Astrocyte of the cerebellum (primary cell): ENCODE measurements around the gene OR52D1.

Experiments used
- DNase-seq: peaks from one replicate; pipeline ENCODE4 v3.0.0-alpha.2; 2011; ENCODE audit warnings: low read depth
- H3K4me3 ChIP-seq: 2 replicates; pipeline ENCODE4 v1.5.1; 2011; ENCODE audit warnings: mild to moderate bottlenecking, low read depth, low read length, moderate library complexity
- in situ Hi-C: cut with HindIII; loops from 2 replicates; pipeline ENCODE4 v1.10.0; 2017; ENCODE audit warnings: low sequenced_read_pairs
- TF ChIP-seq, protein P1 (sequence below): IDR thresholded peaks from 2 replicates; pipeline ENCODE4 v1.5.1; 2012; ENCODE audit warnings: low read length, low read depth, moderate library complexity, mild to moderate bottlenecking; ENCODE audit errors: missing control alignments

OR52D1 gene

DNA sequence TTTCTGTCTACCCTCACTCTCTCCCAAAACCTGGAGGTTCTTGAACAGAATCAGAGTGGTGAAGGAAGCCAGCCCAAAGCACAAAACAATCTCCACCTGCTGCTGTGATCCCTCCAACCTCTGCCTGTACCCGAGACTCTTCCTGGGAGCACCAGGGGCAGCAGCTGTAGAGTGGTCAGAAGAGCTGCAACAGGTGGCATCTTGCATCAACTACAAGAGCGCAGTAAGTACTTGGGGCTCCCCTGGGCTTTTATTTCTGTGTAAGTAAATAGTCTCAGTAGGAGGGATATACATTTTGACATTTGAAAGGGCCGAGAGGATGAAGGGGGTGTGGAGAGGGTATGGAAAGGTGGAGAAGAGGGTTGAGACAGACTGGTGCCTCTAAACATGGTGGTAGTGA, 36.3 kb downstream of the OR52D1 start:
- no peak for DNase-seq
- no peak overlapping the region for H3K4me3 ChIP-seq
- TF ChIP-seq, protein P1, sequence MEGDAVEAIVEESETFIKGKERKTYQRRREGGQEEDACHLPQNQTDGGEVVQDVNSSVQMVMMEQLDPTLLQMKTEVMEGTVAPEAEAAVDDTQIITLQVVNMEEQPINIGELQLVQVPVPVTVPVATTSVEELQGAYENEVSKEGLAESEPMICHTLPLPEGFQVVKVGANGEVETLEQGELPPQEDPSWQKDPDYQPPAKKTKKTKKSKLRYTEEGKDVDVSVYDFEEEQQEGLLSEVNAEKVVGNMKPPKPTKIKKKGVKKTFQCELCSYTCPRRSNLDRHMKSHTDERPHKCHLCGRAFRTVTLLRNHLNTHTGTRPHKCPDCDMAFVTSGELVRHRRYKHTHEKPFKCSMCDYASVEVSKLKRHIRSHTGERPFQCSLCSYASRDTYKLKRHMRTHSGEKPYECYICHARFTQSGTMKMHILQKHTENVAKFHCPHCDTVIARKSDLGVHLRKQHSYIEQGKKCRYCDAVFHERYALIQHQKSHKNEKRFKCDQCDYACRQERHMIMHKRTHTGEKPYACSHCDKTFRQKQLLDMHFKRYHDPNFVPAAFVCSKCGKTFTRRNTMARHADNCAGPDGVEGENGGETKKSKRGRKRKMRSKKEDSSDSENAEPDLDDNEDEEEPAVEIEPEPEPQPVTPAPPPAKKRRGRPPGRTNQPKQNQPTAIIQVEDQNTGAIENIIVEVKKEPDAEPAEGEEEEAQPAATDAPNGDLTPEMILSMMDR: no peak
- in situ Hi-C loops: no loop called here

GRCh38 chr11:5527716-5528115, 39.2 kb downstream of the OR52D1 start:
- in situ Hi-C loops: no loop called here
- H3K4me3 ChIP-seq: no peak overlapping the region
- TF ChIP-seq, protein P1: no peak
- DNase-seq: no peak

GRCh38 chr11:5528495-5528894, 40.0 kb downstream of the OR52D1 start:
- DNase-seq: no peak
- TF ChIP-seq, protein P1: no peak
- in situ Hi-C loops: no loop called here
- H3K4me3 ChIP-seq: no peak overlapping the region

- DNase-seq: no peak
- no peak overlapping the region for H3K4me3 ChIP-seq
- TF ChIP-seq, protein P1: no peak
- in situ Hi-C loops: no loop called here
These were observed 42.8 kb downstream of the OR52D1 start for GRCh38 chr11:5531053-5531831.

- no peak overlapping the region for H3K4me3 ChIP-seq
- DNase-seq: no peak
- TF ChIP-seq, protein P1: no peak
- in situ Hi-C loops: no loop called here
These were observed 45.6 kb downstream of the OR52D1 start for GRCh38 chr11:5534046-5534445.

- TF ChIP-seq, protein P1: no peak
- no peak for DNase-seq
- in situ Hi-C loops: no loop called here
- no peak overlapping the region for H3K4me3 ChIP-seq
These were observed 48.0 kb downstream of the OR52D1 start for GRCh38 chr11:5536482-5536881.
